Endothelial cell of umbilical vein (primary cell): ENCODE measurements around the gene SSH2. TPM values are rescaled to one million over a fixed set of nuclear protein-coding genes. Genes with fewer than 3 reads are reported as not detected.

Experiments
- BruUV-seq: library from RNA; stranded (reverse); fragments of 400-500 nt; replicated peaks from 2 replicates; lab custom pipeline; 2021; lab: Mats Ljungman, UMichigan
- CTCF ChIA-PET: fragments of 300-600, 350-600 bp; sonication (Branson Sonifier 250); formaldehyde crosslinking; loops from one replicate; lab custom pipeline; 2021; ENCODE audit warnings: antibody characterized with exemption, inconsistent platforms; lab: Charles Lee
- POLR2A ChIA-PET: fragments of 300-600, 350-600 bp; sonication (Branson Sonifier 250); formaldehyde crosslinking; loops from one replicate; lab custom pipeline; 2021; ENCODE audit warnings: antibody characterized with exemption, inconsistent platforms; lab: Charles Lee
- DNase-seq: peaks from one replicate; pipeline ENCODE4 v3.0.0-alpha.2; 2011; ENCODE audit warnings: low read depth, low spot score
- FAIRE-seq: peaks from 2 replicates; lab custom pipeline; 2011; peaks lifted over from hg19 to GRCh38; lab: Jason Lieb, UNC
- H2AFZ ChIP-seq: 2 replicates; pipeline ENCODE4 v1.6.0; 2012; ENCODE audit warnings: low read depth, low read length, control low read depth, inconsistent platforms
- H3K27ac ChIP-seq: 2 replicates; pipeline ENCODE4 v1.5.1; 2011; ENCODE audit warnings: low read depth, mild to moderate bottlenecking, control low read depth, low read length, moderate library complexity; ENCODE audit not compliant: insufficient read depth
- H3K27me3 ChIP-seq, 2 experiments: 2 replicates each; pipeline versions ENCODE4 v1.6.0 to v1.6.1; 2011; ENCODE audit warnings: low read length in 2 of 2, mixed read lengths in 1 of 2; ENCODE audit not compliant: control insufficient read depth in 2 of 2, insufficient read depth in 2 of 2
- H3K36me3 ChIP-seq, 2 experiments: 2 replicates in 1 of 2; 3 replicates in 1 of 2; pipeline ENCODE4 v1.5.1; 2011; ENCODE audit warnings: low read length in 2 of 2, mild to moderate bottlenecking in 1 of 2, moderate library complexity in 1 of 2; ENCODE audit not compliant: control insufficient read depth in 2 of 2, insufficient read depth in 2 of 2; ENCODE audit errors: extremely low read depth in 1 of 2
- H3K4me1 ChIP-seq: 3 replicates; pipeline ENCODE4 v1.5.1; 2011; ENCODE audit warnings: mild to moderate bottlenecking, low read length; ENCODE audit not compliant: control insufficient read depth, insufficient read depth; ENCODE audit errors: extremely low read depth
- H3K4me2 ChIP-seq: 2 replicates; pipeline ENCODE4 v1.6.1; 2011; ENCODE audit warnings: low read length, control low read depth, mixed read lengths; ENCODE audit not compliant: insufficient read depth
- H3K4me3 ChIP-seq, 3 experiments: fragments of 200-600 bp in 1 of 3; sonication (generic), shearing (Covaris generic) in 1 of 3; replicated peaks in 1 of 3; 2 replicates each; pipeline ENCODE4 v1.5.1; 2011 to 2016; ENCODE audit warnings: control low read depth in 3 of 3, low read length in 3 of 3, mild to moderate bottlenecking in 2 of 3, inconsistent platforms in 1 of 3, low read depth in 1 of 3, moderate library complexity in 1 of 3; ENCODE audit not compliant: insufficient read depth in 1 of 3
- H3K79me2 ChIP-seq: 2 replicates; pipeline ENCODE4 v1.6.0; 2012; ENCODE audit warnings: low read length, inconsistent platforms; ENCODE audit not compliant: control insufficient read depth, insufficient read depth
- H3K9ac ChIP-seq: replicated peaks from 2 replicates; pipeline ENCODE3; 2011; ENCODE audit warnings: low read length, control low read depth; ENCODE audit not compliant: insufficient read depth; ENCODE audit errors: extremely low read depth
- H3K9me1 ChIP-seq: replicated peaks from 3 replicates; pipeline ENCODE4 v1.6.0; 2011; ENCODE audit warnings: mild to moderate bottlenecking, low read length; ENCODE audit not compliant: control insufficient read depth, insufficient read depth; ENCODE audit errors: extremely low read depth
- H3K9me3 ChIP-seq: replicated peaks from 2 replicates; pipeline ENCODE4 v1.5.1; 2012; ENCODE audit warnings: low read length, inconsistent platforms; ENCODE audit not compliant: control insufficient read depth, insufficient read depth
- H4K20me1 ChIP-seq: replicated peaks from 2 replicates; pipeline ENCODE3; 2011; ENCODE audit warnings: mild to moderate bottlenecking, low read length; ENCODE audit not compliant: control insufficient read depth, insufficient read depth; ENCODE audit errors: extremely low read depth
- CTCF ChIP-seq, 2 donors: IDR thresholded peaks; 1 replicate in 1 of 2; 2 replicates in 1 of 2; pipeline ENCODE4 v1.5.1; 2011; ENCODE audit warnings: low read length in 2 of 2, mild to moderate bottlenecking in 2 of 2, moderate library complexity in 2 of 2, control low read depth in 1 of 2, inconsistent platforms in 1 of 2, low read depth in 1 of 2; ENCODE audit not compliant: insufficient read depth in 1 of 2; ENCODE audit errors: extremely low read depth in 1 of 2
- JUN ChIP-seq: IDR thresholded peaks from 2 replicates; pipeline ENCODE4 v1.6.1; 2011; ENCODE audit warnings: borderline replicate concordance, low read depth; ENCODE audit not compliant: insufficient read length, insufficient read depth
- MYC ChIP-seq: IDR thresholded peaks from one replicate; pipeline ENCODE4 v1.6.1; 2011; ENCODE audit warnings: mild to moderate bottlenecking, low read depth, low read length
- POLR2A ChIP-seq: IDR thresholded peaks from 2 replicates; pipeline ENCODE4 v1.6.1; 2012; ENCODE audit warnings: low read depth, mild to moderate bottlenecking, control low read depth, low read length
- POLR2AphosphoS5 ChIP-seq: IDR thresholded peaks from 2 replicates; pipeline ENCODE4 v1.6.1; 2012; ENCODE audit warnings: low read depth, mild to moderate bottlenecking, control low read depth, low read length, moderate library complexity; ENCODE audit not compliant: insufficient read depth
- dilution Hi-C: fragments of 300-500 bp; cut with MboI; formaldehyde crosslinking; loops from one replicate; pipeline ENCODE4 v1.15.0; 2019; ENCODE audit warnings: low sequenced_read_pairs; ENCODE audit not compliant: extremely low pct_ligation_motif_present
- intact Hi-C: fragments of 100-400 bp; cut with micrococcal nuclease; formaldehyde crosslinking; loops from one replicate; pipeline ENCODE4 v1.10.0; 2022
- polyA plus RNA-seq, 4 experiments: library from polyadenylated mRNA; depleted of rRNA in 3 of 4; stranded (reverse) in 3 of 4; unstranded in 1 of 4; fragments of >200 nt; gene quantifications; 2 replicates each; pipeline versions ENCODE4 v1.2.1 to v1.2.3, GENCODE V29; 2011 to 2012; ENCODE audit warnings: missing spikeins in 1 of 4
- total RNA-seq: library from RNA; stranded (reverse); gene quantifications from 2 replicates; pipeline ENCODE4 v1.2.3, GENCODE V29; 2021
- TF ChIP-seq, protein P1 (sequence below): IDR thresholded peaks from 2 replicates; pipeline ENCODE4 v1.6.1; 2011; ENCODE audit not compliant: insufficient read depth, insufficient read length

Gene SSH2
- total and polyA plus RNA-seq, 2 donors (not counting 3 experiments of a cell fraction or from before 2014, with no cell fraction given), result 24.6 to 60.9 TPM

GRCh38 chr17:29929006-29929532 is 959 bp downstream of the SSH2 start:
- Histone ChIP-seq H3K36me3 (peaks cover 2% of the 10 kb centered on the region in 2 experiments), H3K79me2 (peaks cover 47% of the 10 kb centered on the region), H3K4me1 (peaks cover 34% of the 10 kb centered on the region), H3K4me3 (peak overlapping the region; percentile 17 to 66 (median 65)), H2AFZ (peak overlapping the region; percentile 32), H3K9me1 (no peaks in the 10 kb centered on the region), H3K9me3 (no peaks in the 10 kb centered on the region), H3K4me2 (peak overlapping the region; percentile 35), H3K27me3 (no peaks in the 10 kb centered on the region), H3K9ac (peak overlapping the region; percentile 82), H3K27ac (peak overlapping the region; percentile 68), H4K20me1 (no peaks in the 10 kb centered on the region)
- DNase-seq, result peak; percentile 92
- ChIA-PET CTCF (interaction anchor here (2.8 to 9.9 kb wide), 5 partner anchors 9 to 122 kb away, joined by 20 to 428 read pairs (median 28); no protein-coding TSS in a partner anchor), POLR2A (no interaction called here)
- dilution Hi-C loops, result no loop called here
- no peak for FAIRE-seq
- TF ChIP-seq CTCF (IDR thresholded peaks at IDR 0.05; ENCODE audit: extremely low read depth in 1 of 2, insufficient read depth in 1 of 2, low read depth in 1 of 2, low read length in 2 of 2), result no peak
- TF ChIP-seq, protein P1, sequence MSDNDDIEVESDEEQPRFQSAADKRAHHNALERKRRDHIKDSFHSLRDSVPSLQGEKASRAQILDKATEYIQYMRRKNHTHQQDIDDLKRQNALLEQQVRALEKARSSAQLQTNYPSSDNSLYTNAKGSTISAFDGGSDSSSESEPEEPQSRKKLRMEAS, result no peak
- no peak for TF ChIP-seq POLR2A
- TF ChIP-seq JUN, result no peak
- TF ChIP-seq MYC, result no peak
- no peak for TF ChIP-seq POLR2AphosphoS5
- intact Hi-C loops, result no loop called here
- TSS peak; percentile 41 for BruUV-seq
